CD14-positive monocyte (primary cell): Measurements from ENCODE around the gene SLC6A18. TPM values are rescaled to one million over a fixed set of nuclear protein-coding genes. Genes with fewer than 3 reads are reported as not detected.

Experiments
- DNase-seq, 3 donors: peaks; one replicate each; pipeline ENCODE4 v3.0.0-alpha.2; 2011 to 2022
- H2AFZ ChIP-seq: 2 replicates; pipeline ENCODE4 v1.6.0; 2012; ENCODE audit warnings: mild to moderate bottlenecking, low read depth, low read length, inconsistent platforms; ENCODE audit not compliant: insufficient read depth, poor library complexity, severe bottlenecking
- H3K27ac ChIP-seq, 2 donors: 1 replicate in 1 of 2; 2 replicates in 1 of 2; pipeline ENCODE4 v1.5.1; 2012 to 2013; ENCODE audit warnings: low read length in 2 of 2, control low read depth in 1 of 2, inconsistent platforms in 1 of 2, low read depth in 1 of 2, mild to moderate bottlenecking in 1 of 2
- H3K27me3 ChIP-seq, 2 donors: one replicate each; pipeline versions ENCODE4 v1.6.0 to v1.6.1; 2011 to 2013; ENCODE audit warnings: low read length in 2 of 2; ENCODE audit not compliant: control insufficient read depth in 2 of 2, insufficient read depth in 2 of 2
- H3K36me3 ChIP-seq, 2 donors: replicated peaks in 1 of 2; 1 replicate in 1 of 2; 2 replicates in 1 of 2; pipeline versions ENCODE4 v1.5.1 to v1.6.1; 2012 to 2013; ENCODE audit warnings: low read length in 2 of 2, control low read depth in 1 of 2, inconsistent platforms in 1 of 2, mild to moderate bottlenecking in 1 of 2; ENCODE audit not compliant: insufficient read depth in 2 of 2, control insufficient read depth in 1 of 2
- H3K4me1 ChIP-seq, 2 donors: 1 replicate in 1 of 2; 2 replicates in 1 of 2; pipeline versions ENCODE4 v1.5.1 to v1.6.1; 2012 to 2013; ENCODE audit warnings: low read length in 2 of 2, control low read depth in 1 of 2, inconsistent platforms in 1 of 2, mild to moderate bottlenecking in 1 of 2, moderate library complexity in 1 of 2; ENCODE audit not compliant: insufficient read depth in 2 of 2, control insufficient read depth in 1 of 2
- H3K4me2 ChIP-seq: replicated peaks from 2 replicates; pipeline ENCODE3; 2012; ENCODE audit warnings: low read length, moderate library complexity, mild to moderate bottlenecking; ENCODE audit not compliant: poor library complexity, severe bottlenecking; ENCODE audit errors: extremely low read depth
- H3K4me3 ChIP-seq, 3 experiments: fragments of 200-600 bp in 1 of 3; sonication (generic) in 1 of 3; replicated peaks in 1 of 3; 1 replicate in 2 of 3; 2 replicates in 1 of 3; pipeline ENCODE4 v1.5.1; 2011 to 2013; ENCODE audit warnings: low read length in 3 of 3, mild to moderate bottlenecking in 3 of 3, control low read depth in 2 of 3, low read depth in 2 of 3, inconsistent platforms in 1 of 3, moderate library complexity in 1 of 3
- H3K79me2 ChIP-seq: 2 replicates; pipeline ENCODE4 v1.6.0; 2012; ENCODE audit warnings: mild to moderate bottlenecking, control low read depth, inconsistent platforms, low read length, moderate library complexity; ENCODE audit not compliant: insufficient read depth
- H3K9ac ChIP-seq: 2 replicates; pipeline ENCODE4 v1.6.0; 2017; ENCODE audit warnings: low read length, mild to moderate bottlenecking; ENCODE audit not compliant: insufficient read depth, poor library complexity, severe bottlenecking
- H3K9me3 ChIP-seq, 2 donors: replicated peaks in 1 of 2; 1 replicate in 1 of 2; 2 replicates in 1 of 2; pipeline versions ENCODE4 v1.5.1 to v1.6.1; 2012 to 2013; ENCODE audit warnings: low read length in 2 of 2, control low read depth in 1 of 2; ENCODE audit not compliant: control insufficient read depth in 1 of 2, insufficient read depth in 1 of 2
- H4K20me1 ChIP-seq: 2 replicates; pipeline ENCODE4 v1.6.0; 2012; ENCODE audit warnings: mild to moderate bottlenecking, low read length, control low read depth, moderate library complexity; ENCODE audit not compliant: insufficient read depth
- H3K27ac Mint-ChIP-seq, 7 donors: one replicate each; pipeline ENCODE4 v1.8.0; 2020; ENCODE audit warnings: mild to moderate bottlenecking in 7 of 7, mixed read lengths in 7 of 7, moderate library complexity in 6 of 7, inconsistent platforms in 2 of 7
- H3K27me3 Mint-ChIP-seq, 3 donors: one replicate each; pipeline ENCODE4 v1.8.0; 2021 to 2022; ENCODE audit warnings: low read depth in 3 of 3, mild to moderate bottlenecking in 3 of 3, mixed read lengths in 3 of 3, moderate library complexity in 3 of 3, inconsistent platforms in 1 of 3
- H3K36me3 Mint-ChIP-seq, 2 donors: one replicate each; pipeline ENCODE4 v1.8.0; 2020; ENCODE audit warnings: mixed read lengths in 2 of 2, inconsistent platforms in 1 of 2, mild to moderate bottlenecking in 1 of 2
- H3K4me1 Mint-ChIP-seq: one replicate; pipeline ENCODE4 v1.8.0; 2020; ENCODE audit warnings: mild to moderate bottlenecking, mixed read lengths
- H3K4me3 Mint-ChIP-seq, 2 donors: one replicate each; pipeline ENCODE4 v1.8.0; 2020; ENCODE audit warnings: mild to moderate bottlenecking in 2 of 2, mixed read lengths in 2 of 2, moderate library complexity in 1 of 2
- H3K9me3 Mint-ChIP-seq, 7 donors: one replicate each; pipeline ENCODE4 v1.8.0; 2020 to 2022; ENCODE audit warnings: mixed read lengths in 7 of 7, mild to moderate bottlenecking in 6 of 7, moderate library complexity in 6 of 7, inconsistent platforms in 2 of 7
- CTCF ChIP-seq: fragments of 200-600 bp; IDR thresholded peaks from one replicate; pipeline ENCODE4 v1.8.0; 2022; ENCODE audit warnings: antibody characterized with exemption, mild to moderate bottlenecking
- WGBS: methylation state at CpG from one replicate; pipeline ENCODE4 v1.1.5; 2013; ENCODE audit warnings: missing lambda C conversion rate; ENCODE audit not compliant: insufficient coverage; 5-methylcytosine and 5-hydroxymethylcytosine counted together
- intact Hi-C, 2 donors: fragments of 100-400 bp; cut with micrococcal nuclease; formaldehyde crosslinking; loops; one replicate each; pipeline versions ENCODE4 v1.15.0 to v1.15.1; 2023
- polyA plus RNA-seq, 3 donors: library from polyadenylated mRNA; depleted of rRNA in 1 of 3; unstranded in 2 of 3; stranded (reverse) in 1 of 3; fragments of 300-500 nt in 2 of 3; fragments of >200 nt in 1 of 3; fragmentation: Illumina TruSeq in 2 of 3; gene quantifications; 1 replicate in 2 of 3; 2 replicates in 1 of 3; pipeline ENCODE4 v1.2.3, GENCODE V29; 2012 to 2021

The SLC6A18 gene
- polyA plus RNA-seq, 3 donors: not detected

- Histone ChIP-seq H3K4me2 (no peak overlapping the region), H3K79me2 (no peaks in the 10 kb centered on the region), H2AFZ (no peak overlapping the region), H3K36me3 (no peaks in the 10 kb centered on the region), H3K9me3 (peaks cover 16 to 18% of the 10 kb centered on the region in 2 donors), H3K4me1 (no peaks in the 10 kb centered on the region), H3K9ac (no peak overlapping the region), H3K27me3 (no peaks in the 10 kb centered on the region), H3K4me3 (no peak overlapping the region), H4K20me1 (no peaks in the 10 kb centered on the region), H3K27ac (no peak overlapping the region)
- Mint-ChIP-seq H3K9me3 (peaks cover 10 to 32% (median 16%) of the 10 kb centered on the region in 7 donors), H3K36me3 (no peaks in the 10 kb centered on the region), H3K27me3 (peaks cover 0 to 6% (median 3%) of the 10 kb centered on the region in 3 donors), H3K4me1 (no peaks in the 10 kb centered on the region), H3K4me3 (no peak overlapping the region), H3K27ac (no peak overlapping the region)
- intact Hi-C loops: no loop called here
- DNase-seq: no peak
- no peak for TF ChIP-seq CTCF
- 87% methylated on average over 8 of the region's 8 CpGs for WGBS
Observed at GRCh38 chr5:1235379-1235778, 10.2 kb downstream of the SLC6A18 start.

GRCh38 chr5:1235838-1236237, 10.7 kb downstream of the SLC6A18 start:
- no peak for TF ChIP-seq CTCF
- Mint-ChIP-seq H3K4me3 (no peak overlapping the region), H3K4me1 (no peaks in the 10 kb centered on the region), H3K27me3 (peaks cover 0 to 6% (median 3%) of the 10 kb centered on the region in 3 donors), H3K9me3 (peaks cover 10 to 32% (median 16%) of the 10 kb centered on the region in 7 donors), H3K36me3 (no peaks in the 10 kb centered on the region), H3K27ac (no peak overlapping the region)
- Histone ChIP-seq H4K20me1 (no peaks in the 10 kb centered on the region), H3K4me1 (no peaks in the 10 kb centered on the region), H3K4me3 (no peak overlapping the region), H3K4me2 (no peak overlapping the region), H3K36me3 (no peaks in the 10 kb centered on the region), H3K27ac (no peak overlapping the region), H3K27me3 (no peaks in the 10 kb centered on the region), H3K9me3 (peaks cover 16 to 18% of the 10 kb centered on the region in 2 donors), H2AFZ (no peak overlapping the region), H3K9ac (no peak overlapping the region), H3K79me2 (no peaks in the 10 kb centered on the region)
- WGBS: no CpG with 5 or more reads among the region's 1 CpG
- no peak for DNase-seq
- intact Hi-C loops: no loop called here
